Measurements from ENCODE around the gene GABRP.
"Not testable (repeated sequence)": the region's sequence is repeated elsewhere in the genome, so short reads cannot be mapped to it uniquely, and the experiment has no call there.

Gene GABRP

DNA sequence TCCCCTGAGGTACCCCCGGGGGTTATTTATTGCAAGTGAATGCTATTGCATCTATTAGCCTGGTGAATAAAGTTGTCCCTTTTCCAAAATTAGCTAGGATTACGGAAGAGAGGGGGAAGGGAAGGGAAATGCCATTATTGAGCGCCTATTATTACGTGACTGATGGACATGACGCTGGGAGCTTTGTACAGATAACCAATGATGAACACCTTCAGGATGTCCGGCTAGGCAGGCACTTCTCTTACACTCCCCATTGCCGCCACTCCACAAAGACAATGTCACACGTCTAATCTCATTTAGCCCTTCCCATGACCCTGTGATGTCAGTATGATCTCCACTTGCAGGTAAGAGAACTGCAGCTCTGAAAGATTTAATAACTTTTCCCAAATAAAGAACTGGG, 9.4 kb downstream of the GABRP start:
- no peak for DNase-seq (ENCODE audit: low read depth in 2 of 2)

DNA sequence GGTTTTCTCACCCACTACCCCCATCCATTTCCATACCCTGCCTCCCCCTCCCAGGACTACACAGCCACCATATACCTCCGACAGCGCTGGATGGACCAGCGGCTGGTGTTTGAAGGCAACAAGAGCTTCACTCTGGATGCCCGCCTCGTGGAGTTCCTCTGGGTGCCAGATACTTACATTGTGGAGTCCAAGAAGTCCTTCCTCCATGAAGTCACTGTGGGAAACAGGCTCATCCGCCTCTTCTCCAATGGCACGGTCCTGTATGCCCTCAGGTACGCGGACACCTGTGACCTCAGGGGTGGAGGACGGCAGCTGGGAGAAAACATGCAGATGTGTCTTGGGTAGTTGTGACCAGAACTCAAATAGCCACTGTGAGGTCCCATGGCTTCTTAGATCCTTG, 11.6 kb downstream of the GABRP start:
- DNase-seq (ENCODE audit: low read depth in 2 of 2) = no peak

DNA sequence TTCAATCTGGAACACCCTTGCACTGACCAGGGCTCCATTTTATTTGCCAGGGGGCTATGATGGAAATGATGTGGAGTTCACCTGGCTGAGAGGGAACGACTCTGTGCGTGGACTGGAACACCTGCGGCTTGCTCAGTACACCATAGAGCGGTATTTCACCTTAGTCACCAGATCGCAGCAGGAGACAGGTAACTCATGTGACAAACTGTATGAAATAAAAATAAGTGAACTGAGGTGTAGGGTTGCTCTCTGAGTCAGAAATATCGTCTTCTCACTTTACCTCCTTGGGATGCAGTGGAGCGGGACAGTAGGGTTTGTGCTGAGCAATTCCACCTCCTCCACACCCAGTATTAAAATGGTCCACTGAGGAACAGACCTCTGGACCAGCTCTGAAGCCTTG, 22.1 kb downstream of the GABRP start:
- DNase-seq (ENCODE audit: low read depth in 2 of 2) = no peak

DNA sequence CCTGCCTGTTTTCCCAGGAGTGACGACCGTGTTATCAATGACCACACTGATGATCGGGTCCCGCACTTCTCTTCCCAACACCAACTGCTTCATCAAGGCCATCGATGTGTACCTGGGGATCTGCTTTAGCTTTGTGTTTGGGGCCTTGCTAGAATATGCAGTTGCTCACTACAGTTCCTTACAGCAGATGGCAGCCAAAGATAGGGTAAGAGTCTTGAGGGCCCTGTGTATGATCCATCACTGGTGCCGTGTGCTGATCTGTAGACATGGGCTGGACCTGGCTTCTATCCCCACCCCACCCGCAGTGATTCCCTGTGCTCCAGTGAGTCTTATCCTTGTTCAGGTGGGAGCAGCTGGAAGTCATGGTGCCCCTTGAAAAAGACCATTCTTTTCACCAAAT, 26.0 kb downstream of the GABRP start:
- peak; percentile 6 to 16 for DNase-seq (ENCODE audit: low read depth in 2 of 2)

- DNase-seq (ENCODE audit: low read depth in 2 of 2) = no peak
Observed at GRCh38 chr5:170811719-170812118, 28.2 kb downstream of the GABRP start.

DNA sequence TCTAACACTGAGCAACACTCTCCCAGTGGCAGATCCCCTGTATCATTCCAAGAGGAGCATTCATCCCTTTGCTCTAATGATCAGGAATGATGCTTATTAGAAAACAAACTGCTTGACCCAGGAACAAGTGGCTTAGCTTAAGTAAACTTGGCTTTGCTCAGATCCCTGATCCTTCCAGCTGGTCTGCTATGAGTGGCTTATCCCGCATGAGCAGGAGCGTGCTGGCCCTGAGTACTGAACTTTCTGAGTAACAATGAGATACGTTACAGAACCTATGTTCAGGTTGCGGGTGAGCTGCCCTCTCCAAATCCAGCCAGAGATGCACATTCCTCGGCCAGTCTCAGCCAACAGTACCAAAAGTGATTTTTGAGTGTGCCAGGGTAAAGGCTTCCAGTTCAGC, 29.7 kb downstream of the GABRP start:
- no peak for DNase-seq (ENCODE audit: low read depth in 2 of 2)

DNA sequence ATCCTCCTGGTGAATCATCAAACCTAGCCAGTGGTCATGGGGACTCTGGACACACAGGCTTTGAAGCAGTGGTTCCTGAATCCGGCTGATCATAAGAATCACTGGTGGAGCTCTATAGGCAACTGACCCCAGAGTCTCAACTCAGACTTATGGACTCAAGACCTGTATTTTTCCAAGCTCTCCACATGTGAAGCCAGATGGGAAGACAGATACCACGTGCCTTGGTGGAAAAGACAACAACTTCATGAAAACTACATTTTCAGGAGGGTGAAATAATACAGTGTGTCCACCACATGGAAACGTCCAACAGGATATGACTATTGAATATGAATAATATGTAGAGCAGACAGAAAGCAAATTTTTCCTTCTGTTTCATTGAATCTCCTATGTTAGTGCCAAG, 33.7 kb downstream of the GABRP start:
- DNase-seq (ENCODE audit: low read depth in 2 of 2) = no peak

GRCh38 chr5:170818232-170818631, 34.7 kb downstream of the GABRP start:
- peak; percentile 7 to 10 for DNase-seq (ENCODE audit: low read depth in 2 of 2)

GRCh38 chr5:170819824-170820223, 36.3 kb downstream of the GABRP start:
- DNase-seq (ENCODE audit: low read depth in 2 of 2) = no peak

DNA sequence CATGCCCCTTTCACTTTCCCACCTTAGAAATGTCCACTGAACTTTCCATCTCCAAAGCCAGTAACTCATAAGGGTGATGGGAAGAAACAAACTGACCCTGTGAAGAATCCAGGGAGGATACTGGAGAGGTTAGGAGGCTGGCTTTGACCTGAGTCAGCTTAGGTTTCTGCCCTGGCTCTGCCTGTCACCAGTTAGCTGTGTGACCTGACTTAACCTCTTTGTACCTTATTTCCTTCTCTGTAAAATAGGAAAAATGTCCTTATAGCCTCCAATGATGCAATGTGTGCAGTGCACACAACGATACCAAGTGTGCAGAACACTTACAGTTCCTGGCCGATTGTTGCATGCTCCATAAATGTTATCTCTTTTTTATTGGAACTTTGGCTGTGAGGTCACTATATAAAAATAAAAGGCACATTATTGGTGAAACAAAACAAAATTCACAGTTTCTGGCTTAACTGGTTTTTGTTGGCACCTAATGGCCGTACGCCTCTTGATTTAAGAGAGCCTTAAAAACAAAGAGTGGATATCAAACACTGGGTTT, 37.8 kb downstream of the GABRP start:
- DNase-seq (ENCODE audit: low read depth in 2 of 2) = no peak

GRCh38 chr5:170826117-170826516, 42.6 kb downstream of the GABRP start:
- no peak for DNase-seq (ENCODE audit: low read depth in 2 of 2)

DNA sequence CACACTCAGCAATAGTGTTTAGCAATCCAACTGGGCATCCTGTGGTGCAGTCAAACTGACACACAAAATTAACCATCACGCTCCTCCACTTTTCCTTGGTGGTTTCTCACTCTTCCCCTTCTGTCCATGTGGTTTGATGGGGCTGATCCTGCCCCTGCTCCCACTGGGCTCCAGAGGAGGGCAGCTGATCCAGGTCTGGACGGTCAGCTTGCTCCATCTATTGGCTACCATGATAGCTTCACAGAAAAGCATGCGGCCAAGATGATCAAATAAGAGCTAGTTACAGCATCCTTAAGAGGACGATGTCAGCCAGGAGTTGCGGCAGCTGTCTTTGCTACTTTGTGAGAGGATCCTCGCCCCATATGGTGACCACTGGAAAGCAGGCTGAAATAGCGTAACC, 48.7 kb downstream of the GABRP start:
- DNase-seq (ENCODE audit: low read depth in 2 of 2) = no peak

DNA sequence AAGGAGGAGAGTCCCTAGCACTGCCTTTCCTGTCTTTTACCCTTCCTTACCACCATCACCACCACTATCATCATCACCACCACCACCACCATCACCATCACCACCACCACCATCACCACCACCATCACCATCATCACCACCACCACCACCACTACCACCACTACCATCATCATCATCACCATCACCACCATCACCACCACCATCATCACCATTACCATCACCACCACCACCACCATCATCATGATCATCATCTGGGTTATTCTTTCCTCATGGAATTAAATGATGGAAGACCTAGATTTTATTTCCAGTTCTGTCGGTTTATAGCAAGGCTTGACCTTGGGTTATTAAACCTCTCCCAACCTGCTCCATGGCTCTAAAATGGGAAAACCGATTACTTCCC, 50.5 kb downstream of the GABRP start:
- DNase-seq (ENCODE audit: low read depth in 2 of 2) = not testable (repeated sequence)

GRCh38 chr5:170836226-170836625, 52.7 kb downstream of the GABRP start:
- DNase-seq (ENCODE audit: low read depth in 2 of 2) = no peak

- DNase-seq (ENCODE audit: low read depth in 2 of 2) = no peak
Observed at GRCh38 chr5:170843870-170844269, 60.3 kb downstream of the GABRP start.

- no peak for DNase-seq (ENCODE audit: low read depth in 2 of 2)
Observed at GRCh38 chr5:170844651-170845050, 61.1 kb downstream of the GABRP start.

DNA sequence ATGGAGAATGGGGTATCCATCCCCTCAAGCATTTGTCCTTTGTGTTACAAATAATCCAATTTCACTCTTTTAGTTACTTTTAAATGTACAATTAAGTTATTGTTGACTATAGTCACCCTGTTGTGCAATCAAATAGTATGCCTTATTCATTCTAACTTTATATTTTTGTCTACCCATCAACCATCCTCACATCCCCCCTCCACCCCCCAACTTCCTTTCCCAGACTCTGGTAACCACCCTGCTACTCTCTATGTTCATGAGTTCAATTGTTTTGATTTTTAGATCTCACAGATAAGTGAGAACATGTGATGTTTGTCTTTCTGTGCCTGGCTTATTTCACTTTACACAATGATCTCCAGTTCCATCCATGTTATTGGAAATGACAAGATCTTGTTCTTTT, 62.9 kb downstream of the GABRP start:
- no peak for DNase-seq (ENCODE audit: low read depth in 2 of 2)

DNA sequence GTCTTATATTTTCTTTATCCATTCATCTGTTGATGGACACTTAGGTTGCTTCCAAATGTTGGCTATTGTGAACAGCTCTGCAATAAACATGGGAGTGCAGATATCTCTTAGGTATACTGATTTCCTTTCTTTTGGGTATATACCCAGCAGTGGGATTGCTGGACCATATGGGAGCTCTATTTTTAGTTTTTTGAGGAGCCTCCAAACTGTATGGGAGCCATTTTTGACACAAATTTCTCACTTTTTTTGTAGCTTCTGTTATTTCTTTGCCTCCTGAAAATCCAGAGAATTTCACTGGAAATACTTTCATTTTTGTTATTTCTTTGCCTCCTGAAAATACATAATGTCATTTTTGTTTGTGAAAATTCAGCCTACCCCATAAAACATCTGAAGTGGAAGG, 63.3 kb downstream of the GABRP start:
- no peak for DNase-seq (ENCODE audit: low read depth in 2 of 2)

DNA sequence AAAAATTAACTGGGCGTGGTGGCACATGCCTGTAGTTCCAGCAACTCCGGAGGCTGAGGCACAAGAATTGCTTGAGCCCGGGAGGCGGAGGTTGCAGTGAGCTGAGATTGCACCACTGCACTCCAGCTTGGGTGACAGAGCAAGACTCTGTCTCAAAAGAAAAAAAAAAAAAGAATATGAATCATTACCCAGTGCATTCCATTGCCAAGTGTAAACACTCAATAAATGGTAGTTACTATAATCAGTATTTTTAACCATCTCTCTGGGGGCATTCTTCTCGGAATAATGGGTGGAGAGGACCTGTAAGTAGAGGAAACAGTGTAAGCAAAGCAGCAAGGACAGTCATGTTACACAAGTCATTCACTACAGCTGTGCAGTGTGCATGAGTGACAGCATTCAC, 64.5 kb downstream of the GABRP start:
- DNase-seq (ENCODE audit: low read depth in 2 of 2) = no peak

- no peak for DNase-seq (ENCODE audit: low read depth in 2 of 2)
Observed at GRCh38 chr5:170849374-170849773, 65.8 kb downstream of the GABRP start.

- no peak for DNase-seq (ENCODE audit: low read depth in 2 of 2)
Observed at GRCh38 chr5:170854566-170854965, 71.0 kb downstream of the GABRP start.

- DNase-seq (ENCODE audit: low read depth in 2 of 2) = no peak
Observed at GRCh38 chr5:170857066-170857465, 73.5 kb downstream of the GABRP start.

DNA sequence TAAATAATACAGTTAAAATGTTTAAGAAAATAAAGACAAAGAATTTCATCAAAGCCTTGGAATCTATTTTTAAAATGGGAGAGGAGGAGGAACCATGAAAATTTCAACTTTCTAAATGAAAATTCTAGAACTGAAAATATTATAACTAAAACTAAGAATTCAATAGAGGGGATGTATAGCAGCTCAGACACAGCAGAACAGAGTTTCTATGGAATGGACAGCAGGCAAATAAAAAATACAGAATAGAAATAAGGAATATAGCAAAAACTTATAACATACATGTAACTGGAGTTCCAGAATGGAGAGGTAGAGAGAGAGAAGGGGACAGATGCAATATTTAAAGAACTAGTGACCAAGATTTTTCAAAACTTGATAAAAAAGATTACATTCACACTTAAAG, 76.9 kb downstream of the GABRP start:
- no peak for DNase-seq (ENCODE audit: low read depth in 2 of 2)

DNA sequence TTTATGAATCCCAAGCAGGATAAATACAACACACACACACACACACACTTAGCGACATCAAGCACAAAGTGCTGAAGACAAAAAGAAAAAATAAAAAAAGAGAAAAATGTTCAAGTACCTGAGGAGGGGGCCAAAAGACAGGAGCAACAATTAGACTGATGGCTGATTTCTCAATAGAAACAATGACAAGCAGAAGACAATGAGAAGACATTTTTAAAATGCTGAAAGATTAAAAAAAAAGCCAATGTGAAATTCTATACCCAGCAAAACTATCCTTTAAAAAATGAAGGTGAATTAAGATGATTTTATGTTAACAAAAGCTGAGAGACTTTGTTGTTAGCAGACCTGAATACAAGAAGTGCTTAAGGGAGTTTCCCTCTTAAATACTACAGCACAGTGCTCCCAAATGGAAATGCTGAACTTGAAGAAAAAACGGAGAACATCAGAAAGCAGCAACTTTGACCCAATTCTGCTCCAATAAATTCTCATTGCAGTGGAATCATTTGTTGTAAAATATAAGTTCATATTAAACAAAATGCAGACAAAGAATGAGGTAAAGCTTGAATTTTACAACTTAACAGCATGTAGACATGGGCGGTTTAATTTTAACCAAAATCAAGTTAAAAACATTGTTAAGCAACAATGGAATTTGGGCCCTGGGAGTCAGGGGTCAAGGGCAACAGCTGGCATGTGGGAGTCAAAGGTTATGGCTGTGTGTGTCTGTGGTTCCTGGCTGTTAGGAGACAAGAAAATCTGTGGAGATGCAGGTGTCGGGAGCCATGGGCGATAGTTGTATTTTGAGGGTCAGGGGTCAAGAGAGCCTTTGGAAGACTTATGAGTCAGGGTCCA, 77.5 kb downstream of the GABRP start:
- no peak for DNase-seq (ENCODE audit: low read depth in 2 of 2)
